B cell (primary cell): ENCODE results near the gene GALNT17. TPM values are rescaled to one million over a fixed set of nuclear protein-coding genes. Genes with fewer than 3 reads are reported as not detected.

Source experiments
- ATAC-seq: fragments of 200-7000 bp; cut with Tn5 transposase; one replicate; pipeline ENCODE4 v1.10.0; 2021; ENCODE audit warnings: low read depth, mild to moderate bottlenecking, moderate number of reproducible peaks, moderate library complexity
- CTCF ChIA-PET: fragments of 350-600 bp; sonication (Branson Sonifier 250); formaldehyde crosslinking; loops from one replicate; lab custom pipeline; 2021; ENCODE audit warnings: antibody characterized with exemption, inconsistent platforms; lab: Charles Lee
- POLR2A ChIA-PET: fragments of 350-600 bp; sonication (Branson Sonifier 250); formaldehyde crosslinking; loops from one replicate; lab custom pipeline; 2021; ENCODE audit warnings: antibody characterized with exemption; lab: Charles Lee
- DNase-seq: peaks from one replicate; pipeline ENCODE4 v3.0.0; 2013
- H2AFZ ChIP-seq: 2 replicates; pipeline ENCODE4 v1.6.1; 2012; ENCODE audit warnings: mild to moderate bottlenecking, low read depth, low read length; ENCODE audit not compliant: insufficient read depth, poor library complexity, severe bottlenecking
- H3K27ac ChIP-seq, 2 donors: 1 replicate in 1 of 2; 2 replicates in 1 of 2; pipeline ENCODE4 v1.5.1; 2012 to 2013; ENCODE audit warnings: low read length in 2 of 2, mild to moderate bottlenecking in 2 of 2, moderate library complexity in 1 of 2
- H3K27me3 ChIP-seq, 4 experiments: fragments of 200-600 bp in 1 of 4; sonication (generic) in 1 of 4; replicated peaks in 1 of 4; 1 replicate in 2 of 4; 2 replicates in 2 of 4; pipeline versions ENCODE4 v1.6.1 to v1.7.0; 2013 to 2016; ENCODE audit warnings: low read length in 3 of 4, mild to moderate bottlenecking in 2 of 4, mixed read lengths in 1 of 4, moderate library complexity in 1 of 4; ENCODE audit not compliant: insufficient read depth in 4 of 4, control insufficient read depth in 3 of 4; ENCODE audit errors: control extremely low read depth in 1 of 4
- H3K36me3 ChIP-seq, 2 experiments: replicated peaks in 1 of 2; 1 replicate in 1 of 2; 2 replicates in 1 of 2; pipeline versions ENCODE4 v1.6.1 to v1.7.1; 2013; ENCODE audit warnings: low read length in 1 of 2; ENCODE audit not compliant: insufficient read depth in 2 of 2, control insufficient read depth in 1 of 2; ENCODE audit errors: control extremely low read depth in 1 of 2, extremely low read depth in 1 of 2
- H3K4me1 ChIP-seq, 2 donors: fragments of 200-600 bp in 1 of 2; sonication (generic) in 1 of 2; 1 replicate in 1 of 2; 2 replicates in 1 of 2; pipeline versions ENCODE4 v1.5.1 to v1.6.1; 2013 to 2017; ENCODE audit warnings: low read length in 2 of 2; ENCODE audit not compliant: control insufficient read depth in 2 of 2, insufficient read depth in 2 of 2
- H3K4me2 ChIP-seq: replicated peaks from 2 replicates; pipeline ENCODE3; 2012; ENCODE audit warnings: mild to moderate bottlenecking, low read depth, low read length; ENCODE audit not compliant: poor library complexity, severe bottlenecking
- H3K4me3 ChIP-seq, 5 experiments: fragments of 200-600 bp in 1 of 5; sonication (generic) in 1 of 5; 1 replicate in 3 of 5; 2 replicates in 2 of 5; pipeline versions ENCODE4 v1.5.1 to v1.7.0; 2011 to 2016; ENCODE audit warnings: low read length in 4 of 5, mild to moderate bottlenecking in 4 of 5, low read depth in 2 of 5, control low read depth in 1 of 5, moderate library complexity in 1 of 5; ENCODE audit not compliant: insufficient read depth in 1 of 5; ENCODE audit errors: control extremely low read depth in 1 of 5, extremely low read depth in 1 of 5
- H3K79me2 ChIP-seq: fragments of 200-600 bp; sonication (generic); one replicate; pipeline ENCODE4 v1.6.0; 2016; ENCODE audit warnings: low read length; ENCODE audit not compliant: control insufficient read depth, insufficient read depth
- H3K9ac ChIP-seq: fragments of 200-600 bp; sonication (generic); 2 replicates; pipeline ENCODE4 v1.6.1; 2017; ENCODE audit warnings: mild to moderate bottlenecking, low read length, moderate library complexity
- H3K9me3 ChIP-seq, 3 donors: one replicate each; pipeline versions ENCODE4 v1.6.1 to v1.7.1; 2013; ENCODE audit warnings: low read length in 2 of 3; ENCODE audit not compliant: control insufficient read depth in 2 of 3, insufficient read depth in 1 of 3; ENCODE audit errors: control extremely low read depth in 1 of 3
- H4K20me1 ChIP-seq: 2 replicates; pipeline ENCODE4 v1.6.0; 2012; ENCODE audit warnings: mild to moderate bottlenecking, low read length; ENCODE audit not compliant: insufficient read depth, control insufficient read depth, poor library complexity, severe bottlenecking
- H3K27ac Mint-ChIP-seq: one replicate; pipeline ENCODE4 v1.8.0; 2021; ENCODE audit warnings: mixed read lengths
- H3K27me3 Mint-ChIP-seq: one replicate; pipeline ENCODE4 v1.8.0; 2021; ENCODE audit warnings: mixed read lengths
- H3K4me1 Mint-ChIP-seq: one replicate; pipeline ENCODE4 v1.8.0; 2021; ENCODE audit warnings: mixed read lengths
- H3K4me3 Mint-ChIP-seq: one replicate; pipeline ENCODE4 v1.8.0; 2021; ENCODE audit warnings: mixed read lengths
- H3K9me3 Mint-ChIP-seq: one replicate; pipeline ENCODE4 v1.8.0; 2022; ENCODE audit warnings: mixed read lengths; ENCODE audit not compliant: insufficient read depth
- EZH2 ChIP-seq: IDR thresholded peaks from 2 replicates; pipeline ENCODE4 v1.6.1; 2012; ENCODE audit warnings: borderline replicate concordance, low read depth, mild to moderate bottlenecking, moderate library complexity, low read length; ENCODE audit not compliant: insufficient read depth, poor library complexity, severe bottlenecking
- WGBS: methylation state at CpG from one replicate; pipeline ENCODE4 v1.1.5; 2013; ENCODE audit warnings: missing lambda C conversion rate; ENCODE audit not compliant: insufficient coverage; 5-methylcytosine and 5-hydroxymethylcytosine counted together
- intact Hi-C: fragments of 100-400 bp; cut with micrococcal nuclease; formaldehyde crosslinking; loops from one replicate; pipeline ENCODE4 v1.10.0; 2022
- polyA plus RNA-seq: library from polyadenylated mRNA; depleted of rRNA; stranded (reverse); fragments of >200 nt; gene quantifications from 2 replicates; pipeline ENCODE4 v1.2.3, GENCODE V29; 2012
- total RNA-seq, 2 donors: library from RNA; stranded (reverse); fragments of 120-200 nt in 1 of 2; gene quantifications; 1 replicate in 1 of 2; 2 replicates in 1 of 2; pipeline versions ENCODE4 v1.2.3 to v1.2.4, GENCODE V29; 2013 to 2022
- TF ChIP-seq, protein P1 (sequence below): fragments of 200-600 bp; IDR thresholded peaks from one replicate; pipeline ENCODE4 v1.8.0; 2022; ENCODE audit warnings: antibody characterized with exemption, mild to moderate bottlenecking

The GALNT17 gene
- total and polyA plus RNA-seq, 2 donors (not counting 1 experiment from before 2014, with no cell fraction given), result not detected

DNA sequence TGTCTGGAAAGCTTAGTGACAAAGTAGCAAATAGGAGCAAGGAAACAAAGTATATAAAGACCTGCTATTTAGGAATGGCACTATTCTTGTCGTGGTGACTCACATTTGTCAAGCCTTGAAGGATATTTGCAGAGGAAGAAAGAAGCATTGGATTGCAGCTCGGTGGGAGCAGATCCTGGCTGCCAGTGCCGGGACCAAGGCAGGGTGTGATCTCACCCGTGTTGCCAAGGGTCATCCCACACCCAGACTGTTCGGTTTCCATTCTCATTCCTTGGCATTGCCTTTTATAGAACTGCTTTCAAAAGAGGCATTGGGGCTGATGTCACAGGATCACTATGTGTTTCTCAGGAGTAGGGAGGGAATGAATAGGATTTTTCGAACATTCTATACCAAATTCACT, 176.2 kb downstream of the GALNT17 start:
- ChIA-PET CTCF (no interaction called here), POLR2A (no interaction called here)
- TF ChIP-seq, protein P1, sequence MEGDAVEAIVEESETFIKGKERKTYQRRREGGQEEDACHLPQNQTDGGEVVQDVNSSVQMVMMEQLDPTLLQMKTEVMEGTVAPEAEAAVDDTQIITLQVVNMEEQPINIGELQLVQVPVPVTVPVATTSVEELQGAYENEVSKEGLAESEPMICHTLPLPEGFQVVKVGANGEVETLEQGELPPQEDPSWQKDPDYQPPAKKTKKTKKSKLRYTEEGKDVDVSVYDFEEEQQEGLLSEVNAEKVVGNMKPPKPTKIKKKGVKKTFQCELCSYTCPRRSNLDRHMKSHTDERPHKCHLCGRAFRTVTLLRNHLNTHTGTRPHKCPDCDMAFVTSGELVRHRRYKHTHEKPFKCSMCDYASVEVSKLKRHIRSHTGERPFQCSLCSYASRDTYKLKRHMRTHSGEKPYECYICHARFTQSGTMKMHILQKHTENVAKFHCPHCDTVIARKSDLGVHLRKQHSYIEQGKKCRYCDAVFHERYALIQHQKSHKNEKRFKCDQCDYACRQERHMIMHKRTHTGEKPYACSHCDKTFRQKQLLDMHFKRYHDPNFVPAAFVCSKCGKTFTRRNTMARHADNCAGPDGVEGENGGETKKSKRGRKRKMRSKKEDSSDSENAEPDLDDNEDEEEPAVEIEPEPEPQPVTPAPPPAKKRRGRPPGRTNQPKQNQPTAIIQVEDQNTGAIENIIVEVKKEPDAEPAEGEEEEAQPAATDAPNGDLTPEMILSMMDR, result no peak
- TF ChIP-seq EZH2, result no peak
- WGBS, result 56% methylated on average over 5 of the region's 6 CpGs
- Histone ChIP-seq H3K27ac (no peak overlapping the region), H3K36me3 (no peaks in the 10 kb centered on the region), H3K9ac (no peak overlapping the region), H3K79me2 (no peaks in the 10 kb centered on the region), H3K4me2 (no peak overlapping the region), H2AFZ (no peak overlapping the region), H3K4me3 (no peak overlapping the region), H3K9me3 (peaks cover 0 to 6% (median 2%) of the 10 kb centered on the region in 3 donors), H3K27me3 (no peaks in the 10 kb centered on the region), H4K20me1 (no peaks in the 10 kb centered on the region), H3K4me1 (no peaks in the 10 kb centered on the region)
- DNase-seq (no peak), ATAC-seq (no peak)
- no peaks in the 10 kb centered on the region for H3K4me1 Mint-ChIP-seq
- peaks cover 4% of the 10 kb centered on the region for H3K9me3 Mint-ChIP-seq
- intact Hi-C loops, result no loop called here
- no peaks in the 10 kb centered on the region for H3K27me3 Mint-ChIP-seq
- H3K4me3 Mint-ChIP-seq, result no peak overlapping the region
- no peak overlapping the region for H3K27ac Mint-ChIP-seq

DNA sequence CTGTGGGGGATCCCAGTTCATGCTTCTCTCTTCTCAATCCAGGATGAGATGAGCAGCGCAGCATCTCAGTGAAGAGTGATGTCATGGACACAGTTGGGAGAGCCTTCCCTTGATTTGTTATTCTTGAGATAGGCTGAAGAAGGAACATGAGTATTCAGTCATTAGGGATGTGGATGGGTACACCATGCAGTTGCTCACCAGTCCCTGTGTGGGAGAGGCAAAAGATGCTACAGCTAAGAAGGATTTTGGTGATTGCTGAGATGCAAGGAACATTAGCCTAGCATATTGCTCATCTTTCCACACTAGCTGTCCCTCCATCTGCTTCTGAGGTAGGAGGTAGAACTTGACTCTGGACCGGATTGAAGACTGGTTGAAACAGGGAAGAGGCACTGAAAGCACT, 179.6 kb downstream of the GALNT17 start:
- intact Hi-C loops, result no loop called here
- WGBS, result no CpG with 5 or more reads among the region's 2 CpGs
- Mint-ChIP-seq H3K27ac (no peak overlapping the region), H3K4me1 (no peaks in the 10 kb centered on the region), H3K4me3 (no peak overlapping the region), H3K9me3 (peaks cover 4% of the 10 kb centered on the region), H3K27me3 (no peaks in the 10 kb centered on the region)
- no peak overlapping the region for H2AFZ ChIP-seq
- no peaks in the 10 kb centered on the region for H3K4me1 ChIP-seq
- ChIA-PET CTCF (no interaction called here), POLR2A (no interaction called here)
- H3K27ac ChIP-seq, result no peak overlapping the region
- no peaks in the 10 kb centered on the region for H3K27me3 ChIP-seq
- H3K9ac ChIP-seq, result no peak overlapping the region
- no peaks in the 10 kb centered on the region for H3K79me2 ChIP-seq
- H3K9me3 ChIP-seq, result peaks cover 0 to 10% (median 2%) of the 10 kb centered on the region in 3 donors
- TF ChIP-seq, protein P1, result no peak
- no peak for TF ChIP-seq EZH2
- H3K4me2 ChIP-seq, result no peak overlapping the region
- no peaks in the 10 kb centered on the region for H3K36me3 ChIP-seq
- DNase-seq, result no peak
- no peak for ATAC-seq
- H4K20me1 ChIP-seq, result no peaks in the 10 kb centered on the region
- H3K4me3 ChIP-seq, result no peak overlapping the region
